SH-SY5Y (cell line): ENCODE data around the gene MRPL44.

Experiments
- GATA2 ChIP-seq: IDR thresholded peaks from 2 replicates; pipeline ENCODE4 v1.6.1; 2011; ENCODE audit warnings: mild to moderate bottlenecking, low read depth, low read length
- GATA3 ChIP-seq: IDR thresholded peaks from 2 replicates; pipeline ENCODE4 v1.6.1; 2011; ENCODE audit warnings: low read depth, mild to moderate bottlenecking, low read length, moderate library complexity

DNA sequence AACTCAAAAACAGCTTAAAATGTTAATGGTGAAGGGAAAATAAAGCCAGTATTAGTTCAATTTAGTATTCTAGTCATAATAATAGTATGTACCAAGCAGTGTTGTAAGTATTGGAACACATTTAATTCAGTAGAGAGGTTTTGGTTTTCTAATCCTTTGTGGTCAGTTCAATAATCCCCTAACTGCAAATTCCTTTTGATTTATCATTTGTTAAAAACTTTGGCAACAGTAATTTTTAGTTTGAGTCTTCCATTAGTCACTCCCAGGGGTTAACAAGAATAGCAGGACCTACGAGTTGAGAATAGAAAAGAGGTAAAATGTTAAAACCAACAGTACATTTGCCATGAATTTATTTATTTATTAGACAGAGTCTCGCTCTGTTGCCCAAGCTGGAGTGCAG lies 10.7 kb downstream of the MRPL44 start:
- TF ChIP-seq GATA2 (no peak), GATA3 (no peak)
